Loucy (cell line): Measurements from ENCODE around the gene ADAMTS12.

Source experiments
- H2AFZ ChIP-seq: fragments of 200-600 bp; sonication (generic); 2 replicates; pipeline ENCODE4 v1.6.0; 2016; ENCODE audit warnings: antibody characterized with exemption, mild to moderate bottlenecking, low read length, moderate library complexity
- H3F3A ChIP-seq: fragments of 200-600 bp; 2 replicates; pipeline ENCODE4 v1.6.0; 2016; ENCODE audit warnings: antibody characterized with exemption, low read depth, mild to moderate bottlenecking
- H3K27me3 ChIP-seq: fragments of 200-600 bp; sonication (generic); 2 replicates; pipeline ENCODE4 v1.6.1; 2014; ENCODE audit warnings: low read length, mild to moderate bottlenecking; ENCODE audit not compliant: insufficient read depth, poor library complexity, severe bottlenecking
- H3K36me3 ChIP-seq: fragments of 200-600 bp; sonication (generic); 2 replicates; pipeline ENCODE4 v1.6.1; 2016; ENCODE audit warnings: low read length; ENCODE audit not compliant: insufficient read depth
- H3K4me1 ChIP-seq: fragments of 200-600 bp; sonication (generic); 2 replicates; pipeline ENCODE4 v1.5.1; 2014; ENCODE audit warnings: low read length, mild to moderate bottlenecking; ENCODE audit not compliant: insufficient read depth, poor library complexity, severe bottlenecking
- H3K4me2 ChIP-seq: fragments of 200-600 bp; sonication (generic); 2 replicates; pipeline ENCODE4 v1.6.0; 2014; ENCODE audit warnings: antibody characterized with exemption, low read length, low read depth, mild to moderate bottlenecking; ENCODE audit not compliant: poor library complexity, severe bottlenecking
- H3K4me3 ChIP-seq: fragments of 200-600 bp; sonication (generic); 2 replicates; pipeline ENCODE4 v1.5.1; 2014; ENCODE audit warnings: low read length, mild to moderate bottlenecking, mixed read lengths; ENCODE audit not compliant: poor library complexity, severe bottlenecking
- H3K79me2 ChIP-seq: fragments of 200-600 bp; sonication (generic); 2 replicates; pipeline ENCODE4 v1.6.1; 2014; ENCODE audit warnings: low read length; ENCODE audit not compliant: insufficient read depth
- H3K9ac ChIP-seq: fragments of 200-600 bp; sonication (generic); 2 replicates; pipeline ENCODE4 v1.6.0; 2014; ENCODE audit warnings: mild to moderate bottlenecking, low read depth, low read length, moderate library complexity; ENCODE audit not compliant: poor library complexity, severe bottlenecking
- H3K9me2 ChIP-seq: fragments of 200-600 bp; sonication (generic); replicated peaks from 2 replicates; pipeline ENCODE4 v1.6.1; 2016; ENCODE audit warnings: low read depth, low read length, mixed read lengths
- H3K9me3 ChIP-seq: fragments of 200-600 bp; sonication (generic); 2 replicates; pipeline ENCODE4 v1.6.1; 2014; ENCODE audit warnings: mild to moderate bottlenecking, antibody characterized with exemption, low read length, low read depth; ENCODE audit not compliant: insufficient read depth
- H4K20me1 ChIP-seq: fragments of 200-600 bp; sonication (generic); 2 replicates; pipeline ENCODE4 v1.6.0; 2014; ENCODE audit warnings: antibody characterized with exemption, low read length, mild to moderate bottlenecking; ENCODE audit not compliant: insufficient read depth, poor library complexity, severe bottlenecking
- EZH2phosphoT487 ChIP-seq: fragments of 200-600 bp; IDR thresholded peaks from 2 replicates; pipeline ENCODE4 v1.6.1; 2018; ENCODE audit warnings: antibody characterized with exemption, mild to moderate bottlenecking, moderate library complexity, borderline replicate concordance
- TF ChIP-seq, protein P1 (sequence below): fragments of 200-600 bp; sonication (generic); conservative IDR thresholded peaks from 2 replicates; pipeline ENCODE4 v1.5.1; 2014; ENCODE audit warnings: mild to moderate bottlenecking, antibody characterized with exemption, low read length

The ADAMTS12 gene

DNA sequence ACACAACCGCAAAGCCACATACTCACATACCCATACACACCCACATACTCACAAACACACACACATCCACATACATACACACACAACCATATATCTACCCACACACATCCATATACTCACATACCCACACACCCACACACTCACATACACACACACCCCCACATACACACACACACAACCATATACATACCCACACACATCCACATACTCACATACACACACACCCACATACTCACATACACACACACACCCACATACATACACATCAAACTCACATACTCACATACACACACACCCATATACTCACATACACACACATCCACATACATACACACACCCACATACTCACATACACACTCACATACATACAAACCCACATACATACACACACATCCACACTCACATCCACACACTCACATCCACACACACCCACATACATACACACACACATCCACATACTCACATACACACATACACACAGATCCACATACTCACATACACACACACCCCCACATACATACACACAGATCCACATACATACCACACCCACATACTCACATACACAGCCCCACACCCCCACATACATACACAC lies 220.0 kb downstream of the ADAMTS12 start:
- Histone ChIP-seq H3K36me3 (no peaks in the 10 kb centered on the region), H2AFZ (no peak overlapping the region), H3F3A (no peaks in the 10 kb centered on the region), H3K4me1 (no peaks in the 10 kb centered on the region), H3K4me3 (no peak overlapping the region), H4K20me1 (no peaks in the 10 kb centered on the region), H3K9me2 (no peaks in the 10 kb centered on the region), H3K79me2 (no peaks in the 10 kb centered on the region), H3K9me3 (no peaks in the 10 kb centered on the region), H3K4me2 (no peak overlapping the region), H3K27me3 (no peaks in the 10 kb centered on the region), H3K9ac (no peak overlapping the region)
- TF ChIP-seq EZH2phosphoT487, result no peak
- TF ChIP-seq, protein P1, sequence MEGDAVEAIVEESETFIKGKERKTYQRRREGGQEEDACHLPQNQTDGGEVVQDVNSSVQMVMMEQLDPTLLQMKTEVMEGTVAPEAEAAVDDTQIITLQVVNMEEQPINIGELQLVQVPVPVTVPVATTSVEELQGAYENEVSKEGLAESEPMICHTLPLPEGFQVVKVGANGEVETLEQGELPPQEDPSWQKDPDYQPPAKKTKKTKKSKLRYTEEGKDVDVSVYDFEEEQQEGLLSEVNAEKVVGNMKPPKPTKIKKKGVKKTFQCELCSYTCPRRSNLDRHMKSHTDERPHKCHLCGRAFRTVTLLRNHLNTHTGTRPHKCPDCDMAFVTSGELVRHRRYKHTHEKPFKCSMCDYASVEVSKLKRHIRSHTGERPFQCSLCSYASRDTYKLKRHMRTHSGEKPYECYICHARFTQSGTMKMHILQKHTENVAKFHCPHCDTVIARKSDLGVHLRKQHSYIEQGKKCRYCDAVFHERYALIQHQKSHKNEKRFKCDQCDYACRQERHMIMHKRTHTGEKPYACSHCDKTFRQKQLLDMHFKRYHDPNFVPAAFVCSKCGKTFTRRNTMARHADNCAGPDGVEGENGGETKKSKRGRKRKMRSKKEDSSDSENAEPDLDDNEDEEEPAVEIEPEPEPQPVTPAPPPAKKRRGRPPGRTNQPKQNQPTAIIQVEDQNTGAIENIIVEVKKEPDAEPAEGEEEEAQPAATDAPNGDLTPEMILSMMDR, result no peak

GRCh38 chr5:33662722-33663427 lies 228.9 kb downstream of the ADAMTS12 start:
- Histone ChIP-seq H3F3A (no peaks in the 10 kb centered on the region), H3K4me3 (no peak overlapping the region), H3K4me2 (no peak overlapping the region), H3K9me2 (no peaks in the 10 kb centered on the region), H3K27me3 (no peaks in the 10 kb centered on the region), H3K9ac (no peak overlapping the region), H3K36me3 (no peaks in the 10 kb centered on the region), H3K9me3 (no peaks in the 10 kb centered on the region), H3K79me2 (no peaks in the 10 kb centered on the region), H3K4me1 (peaks cover 3% of the 10 kb centered on the region), H4K20me1 (no peaks in the 10 kb centered on the region), H2AFZ (no peak overlapping the region)
- TF ChIP-seq, protein P1, result no peak
- no peak for TF ChIP-seq EZH2phosphoT487

DNA sequence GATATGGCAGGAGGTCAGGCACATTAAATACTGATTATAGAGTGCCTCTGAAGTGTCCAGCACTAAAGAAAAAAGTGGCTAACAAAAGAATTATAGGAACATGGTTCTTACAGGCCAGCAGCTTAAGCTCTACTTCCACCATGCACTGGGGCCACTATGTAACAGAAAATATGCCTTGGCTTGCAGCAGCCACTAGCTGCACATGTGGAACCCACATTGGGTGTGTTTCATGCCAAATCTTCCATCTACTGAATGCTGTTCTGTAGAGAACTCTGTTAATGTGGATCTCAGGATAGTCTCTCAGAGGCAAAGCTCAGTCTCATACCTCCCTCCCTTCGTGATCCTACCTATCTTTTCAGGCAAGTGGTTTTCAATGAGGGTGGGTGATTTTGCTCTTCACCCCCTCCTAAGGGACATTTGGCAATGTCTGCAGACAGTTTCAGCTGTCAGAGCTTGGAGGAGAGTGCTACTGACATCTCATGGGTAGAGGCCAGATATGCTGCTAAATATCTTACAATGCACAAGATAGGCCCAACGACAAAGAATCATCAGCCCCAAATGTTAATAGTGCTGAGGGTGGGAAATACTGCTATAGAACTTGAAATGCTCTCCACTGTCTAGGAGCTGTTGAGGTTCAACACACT lies 232.1 kb downstream of the ADAMTS12 start:
- H3K9me3 ChIP-seq, result no peaks in the 10 kb centered on the region
- H3K9me2 ChIP-seq, result no peaks in the 10 kb centered on the region
- no peak overlapping the region for H2AFZ ChIP-seq
- no peak overlapping the region for H3K4me2 ChIP-seq
- H3K9ac ChIP-seq, result no peak overlapping the region
- no peak overlapping the region for H3K4me3 ChIP-seq
- TF ChIP-seq, protein P1, result no peak
- TF ChIP-seq EZH2phosphoT487, result no peak
- H3K4me1 ChIP-seq, result no peaks in the 10 kb centered on the region
- H3K36me3 ChIP-seq, result no peaks in the 10 kb centered on the region
- H3K79me2 ChIP-seq, result no peaks in the 10 kb centered on the region
- no peaks in the 10 kb centered on the region for H3K27me3 ChIP-seq
- no peaks in the 10 kb centered on the region for H4K20me1 ChIP-seq
- H3F3A ChIP-seq, result no peaks in the 10 kb centered on the region
